ENCODE measurements around the gene PICK1.

PICK1 gene

GRCh38 chr22:38051261-38051660 is 5.9 kb upstream of the PICK1 start:
- DNase-seq = no peak

GRCh38 chr22:38051900-38052862 is 5.0 kb upstream of the PICK1 start:
- DNase-seq = peak; percentile 81

DNA sequence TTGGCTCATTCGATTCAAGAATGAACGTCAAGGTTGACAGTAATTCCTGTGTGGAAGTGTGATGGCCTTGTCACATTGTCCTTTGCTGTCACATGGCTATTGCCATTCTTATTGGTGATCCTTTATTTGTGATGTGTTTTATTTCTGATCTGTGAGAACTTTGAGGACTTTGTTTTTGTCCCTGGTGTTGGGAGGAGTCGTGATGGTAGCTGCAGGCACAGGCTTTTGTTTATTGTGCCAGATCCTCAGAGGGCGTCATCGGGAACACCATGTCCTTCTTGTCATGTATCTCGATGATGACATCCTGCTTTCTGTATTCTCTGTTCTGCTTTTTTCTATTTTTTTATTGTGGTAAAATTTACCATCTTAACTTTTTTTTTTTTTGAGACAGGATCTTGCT is 5.6 kb downstream of the PICK1 start:
- DNase-seq = no peak

GRCh38 chr22:38065539-38065938 is 8.3 kb downstream of the PICK1 start:
- no peak for DNase-seq

- no peak for DNase-seq
Observed at GRCh38 chr22:38066381-38067027, 9.3 kb downstream of the PICK1 start.

DNA sequence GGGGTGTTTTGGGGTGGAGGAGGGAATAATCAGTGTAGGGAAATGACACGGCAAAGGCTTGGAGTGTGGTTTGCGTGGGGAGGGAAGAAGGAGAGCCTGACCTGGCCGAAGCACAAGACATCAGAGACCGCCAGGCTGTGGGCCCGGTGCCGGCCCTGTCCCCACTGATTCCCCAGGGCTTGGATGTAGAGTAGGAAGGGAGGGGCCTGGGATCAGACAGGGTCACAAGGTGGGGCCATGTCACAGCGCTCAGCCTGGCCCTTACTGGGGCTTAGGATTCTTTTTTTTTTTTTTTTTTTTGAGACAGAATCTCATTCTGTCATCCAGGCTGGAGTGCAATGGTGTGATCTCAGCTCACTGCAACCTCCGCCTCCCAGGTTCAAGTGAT is 9.8 kb downstream of the PICK1 start:
- no peak for DNase-seq

GRCh38 chr22:38067761-38068360 is 10.7 kb downstream of the PICK1 start:
- no peak for DNase-seq

DNA sequence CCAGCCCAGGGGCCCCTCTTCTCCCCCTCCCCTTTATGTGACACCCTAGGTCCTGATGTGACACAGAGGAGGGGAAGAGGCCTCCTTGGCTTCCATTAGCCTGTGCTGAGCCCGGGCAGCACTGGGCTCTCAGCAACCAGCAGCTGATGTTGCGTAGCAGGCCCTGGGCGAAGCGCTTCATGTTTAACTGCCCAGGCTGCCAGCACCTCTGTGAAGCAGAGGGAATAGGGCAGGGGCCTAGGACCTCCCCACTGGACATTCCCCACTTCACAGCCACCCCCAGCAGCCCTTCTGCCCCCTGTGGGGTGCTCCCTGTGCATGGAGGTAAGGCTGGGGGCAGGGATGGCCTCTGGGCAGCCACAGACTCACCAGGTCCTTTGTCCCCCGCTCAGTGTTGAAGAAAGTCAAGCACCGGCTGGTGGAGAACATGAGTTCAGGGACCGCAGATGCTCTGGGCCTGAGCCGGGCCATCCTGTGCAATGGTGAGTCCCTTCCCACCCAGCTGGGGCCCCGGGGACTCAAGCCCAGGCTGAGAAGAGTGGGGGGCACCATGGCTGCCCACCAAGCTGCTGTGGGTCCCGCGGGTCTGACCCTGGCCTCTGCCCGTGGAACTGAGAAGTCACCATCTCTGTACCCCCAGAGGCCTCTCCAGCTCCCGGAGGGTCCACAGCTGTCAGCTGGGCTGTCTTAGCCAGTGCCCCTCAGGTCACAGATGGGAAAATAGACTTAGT is 11.6 kb downstream of the PICK1 start:
- no peak for DNase-seq

DNA sequence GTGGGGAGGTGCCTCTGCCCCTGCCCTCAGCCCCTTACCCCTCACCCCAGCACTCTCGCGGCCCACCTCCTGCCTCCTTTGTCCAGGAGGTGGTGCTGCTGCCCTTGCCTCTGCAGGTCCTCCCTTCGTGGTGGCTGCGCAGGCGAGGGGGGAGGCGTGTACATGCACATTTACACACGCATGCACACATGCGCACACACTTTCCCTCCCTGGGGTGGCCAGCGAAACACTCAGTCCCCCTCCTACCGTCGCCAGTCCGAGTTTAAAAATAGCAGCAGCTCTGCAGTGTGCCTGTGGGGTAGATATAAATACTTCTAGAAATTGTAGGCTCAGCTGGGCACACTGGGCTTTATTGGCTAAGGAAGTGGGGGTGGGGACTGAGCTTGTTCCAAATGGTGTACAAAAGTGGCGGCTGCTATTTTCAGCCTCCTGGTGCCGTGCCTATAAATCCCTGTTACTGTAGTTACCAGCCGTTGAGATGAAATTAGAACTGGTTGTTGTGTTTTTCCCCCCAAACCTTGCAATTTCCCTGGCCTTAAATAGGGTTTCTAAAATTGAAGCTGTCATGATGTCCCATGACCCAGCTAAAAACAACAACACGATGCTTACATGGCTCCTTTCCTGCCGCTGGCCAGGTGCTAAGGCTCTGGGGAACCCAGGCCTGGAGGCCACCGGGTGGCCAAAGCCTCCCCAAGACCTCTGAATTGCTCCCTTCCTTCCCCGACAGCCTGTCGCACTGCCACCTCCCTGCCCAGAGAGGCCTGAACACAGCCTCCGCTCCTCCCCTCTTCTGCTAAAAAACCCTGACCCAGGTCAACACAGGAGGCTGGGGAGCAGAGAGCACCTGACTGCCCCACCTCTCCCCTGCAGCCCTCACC is 12.4 kb downstream of the PICK1 start:
- no peak for DNase-seq

GRCh38 chr22:38070250-38070921 is 13.2 kb downstream of the PICK1 start:
- DNase-seq = no peak

DNA sequence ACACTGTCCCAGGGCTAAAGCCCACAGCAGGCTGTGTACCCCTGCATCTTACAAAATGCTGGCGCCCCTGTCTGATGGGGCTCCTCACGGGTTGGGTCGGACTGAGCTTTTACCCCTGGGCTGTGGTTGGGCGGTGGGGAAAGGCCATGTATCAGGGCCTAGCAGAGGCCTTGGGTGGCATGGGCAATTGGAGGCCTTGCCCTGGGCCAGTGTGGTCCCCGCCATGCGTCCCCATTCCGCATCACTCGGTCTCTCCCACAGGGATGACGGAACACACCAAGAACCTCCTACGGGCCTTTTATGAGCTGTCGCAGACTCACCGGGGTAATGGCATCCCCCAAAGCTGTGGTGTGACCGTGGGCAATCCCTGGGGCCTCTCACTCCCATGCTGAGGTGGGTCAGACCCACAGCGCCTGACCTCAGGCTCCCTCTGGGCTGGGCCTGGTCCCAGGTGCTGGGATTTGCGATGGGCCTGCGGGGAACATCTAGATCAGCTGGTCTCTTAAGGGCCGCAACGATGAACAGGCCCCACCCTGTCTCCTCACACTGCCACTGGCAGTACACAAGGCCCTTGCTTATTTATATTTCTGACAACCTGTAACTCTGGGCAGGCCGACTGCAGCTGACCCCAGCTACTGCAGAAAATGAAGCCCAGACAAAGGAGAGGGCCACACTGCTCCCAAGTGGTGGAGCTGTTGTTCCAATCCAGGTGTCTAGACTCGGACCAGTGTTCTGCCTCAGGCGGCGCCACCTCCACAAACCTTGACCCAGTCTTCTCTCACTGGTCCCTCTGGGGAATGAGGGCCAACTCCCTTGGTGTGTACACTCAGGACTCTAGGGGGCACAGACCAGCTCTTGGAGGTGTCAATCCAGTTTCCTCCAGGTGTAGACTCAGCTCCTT is 14.5 kb downstream of the PICK1 start:
- no peak for DNase-seq

- DNase-seq = no peak
Observed at GRCh38 chr22:38072322-38073149, 15.3 kb downstream of the PICK1 start.

DNA sequence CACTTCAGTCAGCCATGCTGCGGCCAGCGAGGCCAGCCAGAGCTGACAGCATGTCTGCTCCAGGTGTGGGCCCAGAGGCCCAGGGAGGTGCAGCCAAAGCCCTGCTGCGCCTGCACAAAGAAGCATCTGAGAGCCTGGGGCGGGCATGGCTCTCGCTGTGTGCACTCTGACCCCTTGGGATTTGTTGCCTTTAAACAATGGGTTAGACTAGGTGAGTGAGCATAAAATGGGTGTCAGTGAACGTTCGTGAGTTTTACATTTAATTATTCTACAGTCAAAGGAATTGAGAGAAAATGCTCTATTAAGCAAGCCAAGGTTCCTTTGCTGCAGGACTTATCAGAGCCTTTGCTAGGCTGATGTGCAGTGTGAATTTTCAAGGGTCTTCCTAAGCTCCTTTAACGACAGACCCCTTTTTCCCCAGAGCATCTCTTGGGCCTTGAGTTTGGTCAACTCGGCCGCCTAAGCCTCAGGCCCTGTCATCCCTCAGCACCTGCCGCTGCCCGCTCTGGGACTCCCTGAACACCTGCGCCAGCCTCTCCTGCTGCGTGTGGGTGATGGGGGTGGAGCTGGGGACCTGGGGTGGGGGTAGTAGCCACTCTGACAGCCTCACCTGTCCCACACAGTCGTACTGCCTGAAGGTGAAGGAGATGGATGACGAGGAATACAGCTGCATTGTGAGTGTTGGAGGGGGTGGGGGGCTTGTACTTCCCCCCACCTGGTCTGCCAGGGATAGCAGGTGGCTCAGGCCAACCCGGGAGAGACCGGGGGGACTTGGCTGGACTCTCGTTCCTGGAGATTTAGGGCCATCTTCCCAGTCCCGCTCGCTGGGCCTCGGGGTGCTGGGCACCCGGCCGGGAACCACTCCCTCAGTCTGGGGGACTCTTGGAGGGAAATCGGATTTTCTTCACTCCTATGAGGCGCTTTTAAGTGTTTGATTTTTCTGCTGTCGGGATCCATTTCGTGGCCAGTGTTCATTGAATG is 16.2 kb downstream of the PICK1 start:
- no peak for DNase-seq

DNA sequence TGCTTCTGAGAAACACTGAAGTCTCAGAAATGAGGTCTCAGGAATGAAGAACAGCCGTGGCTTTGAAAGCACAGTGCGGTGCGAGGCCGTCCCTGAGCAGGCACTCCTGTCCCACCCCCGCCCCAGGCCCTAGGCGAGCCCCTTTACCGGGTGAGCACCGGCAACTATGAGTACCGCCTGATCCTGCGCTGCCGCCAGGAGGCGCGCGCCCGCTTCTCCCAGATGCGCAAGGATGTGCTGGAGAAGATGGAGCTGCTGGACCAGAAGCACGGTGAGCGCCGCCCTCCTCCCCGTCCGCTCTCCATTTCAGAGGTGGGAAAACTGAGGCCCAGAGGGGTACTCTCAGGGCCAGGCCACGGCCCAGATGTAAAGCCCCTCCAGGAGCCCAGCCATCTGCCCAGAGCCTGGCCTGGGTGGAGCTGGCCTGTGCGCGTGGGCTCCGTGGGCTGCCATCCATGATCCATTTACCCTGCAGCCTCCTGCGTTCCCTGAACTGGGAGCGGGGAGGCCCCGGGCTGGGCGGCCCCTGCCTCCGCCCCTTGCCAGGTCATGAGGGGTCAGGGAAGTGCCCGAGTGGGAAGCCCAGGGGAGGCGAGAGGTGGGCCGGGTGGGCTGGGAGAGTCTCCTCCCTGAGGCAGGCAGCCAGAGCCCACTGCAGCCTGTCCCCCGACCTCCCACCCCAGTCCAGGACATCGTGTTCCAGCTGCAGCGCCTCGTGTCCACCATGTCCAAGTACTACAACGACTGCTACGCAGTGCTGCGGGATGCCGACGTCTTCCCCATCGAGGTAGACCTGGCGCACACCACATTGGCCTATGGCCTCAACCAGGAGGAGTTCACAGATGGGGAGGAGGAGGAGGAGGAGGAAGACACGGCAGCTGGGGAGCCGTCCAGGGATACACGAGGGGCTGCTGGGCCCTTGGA is 17.2 kb downstream of the PICK1 start:
- no peak for DNase-seq

- DNase-seq = no peak
Observed at GRCh38 chr22:38075105-38075825, 18.1 kb downstream of the PICK1 start.

DNA sequence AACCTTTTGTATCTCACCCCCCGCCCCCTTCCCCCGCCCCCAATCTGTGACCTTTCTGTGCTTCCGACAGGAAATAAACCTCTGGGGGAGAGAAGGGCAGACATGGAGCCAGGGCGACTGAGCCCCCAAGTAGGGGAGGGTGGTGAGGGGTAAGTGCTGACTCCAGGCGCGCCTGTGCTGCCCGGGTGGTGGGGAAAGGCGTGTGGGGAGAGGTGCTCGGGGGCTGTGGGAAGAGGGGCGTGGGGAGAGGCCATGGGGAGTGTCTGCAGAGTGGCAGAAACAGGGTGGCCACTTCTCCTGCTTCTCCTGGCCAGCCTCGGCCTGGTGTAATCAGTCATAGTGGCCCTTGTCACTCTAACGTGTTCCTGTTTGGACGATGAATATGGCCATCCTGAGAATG is 18.8 kb downstream of the PICK1 start:
- DNase-seq = no peak
